Endothelial cell of umbilical vein (primary cell): Measurements from ENCODE around the gene GPR180. TPM values are rescaled to one million over a fixed set of nuclear protein-coding genes. Genes with fewer than 3 reads are reported as not detected.

ENCODE experiments used
- BruUV-seq: library from RNA; stranded (reverse); fragments of 400-500 nt; replicated peaks from 2 replicates; lab custom pipeline; 2021; lab: Mats Ljungman, UMichigan
- CTCF ChIA-PET: fragments of 300-600, 350-600 bp; sonication (Branson Sonifier 250); formaldehyde crosslinking; loops from one replicate; lab custom pipeline; 2021; ENCODE audit warnings: antibody characterized with exemption, inconsistent platforms; lab: Charles Lee
- POLR2A ChIA-PET: fragments of 300-600, 350-600 bp; sonication (Branson Sonifier 250); formaldehyde crosslinking; loops from one replicate; lab custom pipeline; 2021; ENCODE audit warnings: antibody characterized with exemption, inconsistent platforms; lab: Charles Lee
- DNase-seq: peaks from one replicate; pipeline ENCODE4 v3.0.0-alpha.2; 2011; ENCODE audit warnings: low read depth, low spot score
- FAIRE-seq: peaks from 2 replicates; lab custom pipeline; 2011; peaks lifted over from hg19 to GRCh38; lab: Jason Lieb, UNC
- H2AFZ ChIP-seq: 2 replicates; pipeline ENCODE4 v1.6.0; 2012; ENCODE audit warnings: low read depth, low read length, control low read depth, inconsistent platforms
- H3K27ac ChIP-seq: 2 replicates; pipeline ENCODE4 v1.5.1; 2011; ENCODE audit warnings: low read depth, mild to moderate bottlenecking, control low read depth, low read length, moderate library complexity; ENCODE audit not compliant: insufficient read depth
- H3K27me3 ChIP-seq, 2 experiments: 2 replicates each; pipeline versions ENCODE4 v1.6.0 to v1.6.1; 2011; ENCODE audit warnings: low read length in 2 of 2, mixed read lengths in 1 of 2; ENCODE audit not compliant: control insufficient read depth in 2 of 2, insufficient read depth in 2 of 2
- H3K36me3 ChIP-seq, 2 experiments: 2 replicates in 1 of 2; 3 replicates in 1 of 2; pipeline ENCODE4 v1.5.1; 2011; ENCODE audit warnings: low read length in 2 of 2, mild to moderate bottlenecking in 1 of 2, moderate library complexity in 1 of 2; ENCODE audit not compliant: control insufficient read depth in 2 of 2, insufficient read depth in 2 of 2; ENCODE audit errors: extremely low read depth in 1 of 2
- H3K4me1 ChIP-seq: 3 replicates; pipeline ENCODE4 v1.5.1; 2011; ENCODE audit warnings: mild to moderate bottlenecking, low read length; ENCODE audit not compliant: control insufficient read depth, insufficient read depth; ENCODE audit errors: extremely low read depth
- H3K4me2 ChIP-seq: 2 replicates; pipeline ENCODE4 v1.6.1; 2011; ENCODE audit warnings: low read length, control low read depth, mixed read lengths; ENCODE audit not compliant: insufficient read depth
- H3K4me3 ChIP-seq, 3 experiments: fragments of 200-600 bp in 1 of 3; sonication (generic), shearing (Covaris generic) in 1 of 3; replicated peaks in 1 of 3; 2 replicates each; pipeline ENCODE4 v1.5.1; 2011 to 2016; ENCODE audit warnings: control low read depth in 3 of 3, low read length in 3 of 3, mild to moderate bottlenecking in 2 of 3, inconsistent platforms in 1 of 3, low read depth in 1 of 3, moderate library complexity in 1 of 3; ENCODE audit not compliant: insufficient read depth in 1 of 3
- H3K79me2 ChIP-seq: 2 replicates; pipeline ENCODE4 v1.6.0; 2012; ENCODE audit warnings: low read length, inconsistent platforms; ENCODE audit not compliant: control insufficient read depth, insufficient read depth
- H3K9ac ChIP-seq: replicated peaks from 2 replicates; pipeline ENCODE3; 2011; ENCODE audit warnings: low read length, control low read depth; ENCODE audit not compliant: insufficient read depth; ENCODE audit errors: extremely low read depth
- H3K9me1 ChIP-seq: replicated peaks from 3 replicates; pipeline ENCODE4 v1.6.0; 2011; ENCODE audit warnings: mild to moderate bottlenecking, low read length; ENCODE audit not compliant: control insufficient read depth, insufficient read depth; ENCODE audit errors: extremely low read depth
- H3K9me3 ChIP-seq: replicated peaks from 2 replicates; pipeline ENCODE4 v1.5.1; 2012; ENCODE audit warnings: low read length, inconsistent platforms; ENCODE audit not compliant: control insufficient read depth, insufficient read depth
- H4K20me1 ChIP-seq: replicated peaks from 2 replicates; pipeline ENCODE3; 2011; ENCODE audit warnings: mild to moderate bottlenecking, low read length; ENCODE audit not compliant: control insufficient read depth, insufficient read depth; ENCODE audit errors: extremely low read depth
- EZH2 ChIP-seq: IDR thresholded peaks from 2 replicates; pipeline ENCODE4 v1.6.1; 2012; ENCODE audit warnings: borderline replicate concordance, low read depth, mild to moderate bottlenecking, moderate library complexity, low read length, inconsistent platforms; ENCODE audit not compliant: severe bottlenecking
- FOS ChIP-seq: IDR thresholded peaks from 2 replicates; pipeline ENCODE4 v1.6.1; 2011; ENCODE audit warnings: mild to moderate bottlenecking, low read length, moderate library complexity, borderline replicate concordance; ENCODE audit not compliant: insufficient read depth
- GATA2 ChIP-seq: IDR thresholded peaks from 2 replicates; pipeline ENCODE4 v1.7.0; 2011; ENCODE audit warnings: low read depth, mild to moderate bottlenecking, moderate library complexity, mixed read lengths, low read length; ENCODE audit not compliant: insufficient read length, insufficient read depth
- JUN ChIP-seq: IDR thresholded peaks from 2 replicates; pipeline ENCODE4 v1.6.1; 2011; ENCODE audit warnings: borderline replicate concordance, low read depth; ENCODE audit not compliant: insufficient read length, insufficient read depth
- MYC ChIP-seq: IDR thresholded peaks from one replicate; pipeline ENCODE4 v1.6.1; 2011; ENCODE audit warnings: mild to moderate bottlenecking, low read depth, low read length
- POLR2A ChIP-seq: IDR thresholded peaks from 2 replicates; pipeline ENCODE4 v1.6.1; 2012; ENCODE audit warnings: low read depth, mild to moderate bottlenecking, control low read depth, low read length
- POLR2AphosphoS5 ChIP-seq: IDR thresholded peaks from 2 replicates; pipeline ENCODE4 v1.6.1; 2012; ENCODE audit warnings: low read depth, mild to moderate bottlenecking, control low read depth, low read length, moderate library complexity; ENCODE audit not compliant: insufficient read depth
- dilution Hi-C: fragments of 300-500 bp; cut with MboI; formaldehyde crosslinking; loops from one replicate; pipeline ENCODE4 v1.15.0; 2019; ENCODE audit warnings: low sequenced_read_pairs; ENCODE audit not compliant: extremely low pct_ligation_motif_present
- intact Hi-C: fragments of 100-400 bp; cut with micrococcal nuclease; formaldehyde crosslinking; loops from one replicate; pipeline ENCODE4 v1.10.0; 2022
- polyA plus RNA-seq, 4 experiments: library from polyadenylated mRNA; depleted of rRNA in 3 of 4; stranded (reverse) in 3 of 4; unstranded in 1 of 4; fragments of >200 nt; gene quantifications; 2 replicates each; pipeline versions ENCODE4 v1.2.1 to v1.2.3, GENCODE V29; 2011 to 2012; ENCODE audit warnings: missing spikeins in 1 of 4
- total RNA-seq: library from RNA; stranded (reverse); gene quantifications from 2 replicates; pipeline ENCODE4 v1.2.3, GENCODE V29; 2021
- TF ChIP-seq, protein P1 (sequence below), 2 donors: IDR thresholded peaks; 1 replicate in 1 of 2; 2 replicates in 1 of 2; pipeline ENCODE4 v1.5.1; 2011; ENCODE audit warnings: low read length in 2 of 2, mild to moderate bottlenecking in 2 of 2, moderate library complexity in 2 of 2, control low read depth in 1 of 2, inconsistent platforms in 1 of 2, low read depth in 1 of 2; ENCODE audit not compliant: insufficient read depth in 1 of 2; ENCODE audit errors: extremely low read depth in 1 of 2
- TF ChIP-seq, protein P2 (sequence below): IDR thresholded peaks from 2 replicates; pipeline ENCODE4 v1.6.1; 2011; ENCODE audit not compliant: insufficient read depth, insufficient read length

GPR180 gene
- total and polyA plus RNA-seq, 2 donors (not counting 3 experiments of a cell fraction or from before 2014, with no cell fraction given) = 3.1 to 8.3 TPM

DNA sequence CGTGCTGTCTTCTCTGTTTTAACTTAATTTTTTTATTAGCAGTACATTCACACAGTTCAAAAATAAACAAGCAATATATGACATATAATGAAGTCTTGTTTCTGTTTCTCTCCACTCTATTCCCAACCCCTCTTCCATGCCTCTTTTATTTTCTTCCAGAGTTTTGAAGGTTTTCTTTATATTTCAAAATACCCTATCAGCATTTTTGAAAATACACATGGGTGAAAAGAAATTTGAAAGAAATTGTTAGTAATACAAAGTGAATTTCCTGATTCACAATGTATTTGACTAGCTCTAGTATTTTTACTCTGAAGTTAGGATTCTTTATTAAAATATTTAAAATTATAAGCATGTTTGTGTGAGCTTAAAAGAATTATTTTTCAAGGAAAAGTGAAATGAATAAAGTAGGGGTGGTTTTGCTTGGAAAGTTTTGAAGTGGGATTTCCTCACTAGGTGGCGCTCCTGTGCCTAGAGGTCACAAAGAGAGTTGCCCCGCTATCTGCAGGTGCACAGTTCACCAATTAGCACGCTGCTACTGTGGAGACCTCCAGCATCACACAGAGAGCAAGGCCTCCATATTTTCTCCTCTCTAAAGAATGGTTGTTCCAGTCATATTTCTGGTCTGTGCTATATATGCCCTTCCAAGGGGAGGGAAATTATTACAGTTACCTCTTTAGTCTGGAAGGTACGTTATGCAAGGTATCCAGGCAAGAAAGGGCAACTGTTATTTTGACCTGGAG, 73.1 kb downstream of the GPR180 start:
- peak; percentile 49 for DNase-seq
- Histone ChIP-seq H3K36me3 (no peaks in the 10 kb centered on the region), H4K20me1 (no peaks in the 10 kb centered on the region), H3K79me2 (no peaks in the 10 kb centered on the region), H3K9ac (no peak overlapping the region), H2AFZ (no peak overlapping the region), H3K4me3 (no peak overlapping the region), H3K4me1 (no peaks in the 10 kb centered on the region), H3K9me3 (no peaks in the 10 kb centered on the region), H3K27ac (no peak overlapping the region), H3K27me3 (peaks cover 6 to 26% of the 10 kb centered on the region in 2 experiments), H3K4me2 (no peak overlapping the region), H3K9me1 (no peaks in the 10 kb centered on the region)
- peak; percentile 74 for FAIRE-seq
- TF ChIP-seq, protein P1, sequence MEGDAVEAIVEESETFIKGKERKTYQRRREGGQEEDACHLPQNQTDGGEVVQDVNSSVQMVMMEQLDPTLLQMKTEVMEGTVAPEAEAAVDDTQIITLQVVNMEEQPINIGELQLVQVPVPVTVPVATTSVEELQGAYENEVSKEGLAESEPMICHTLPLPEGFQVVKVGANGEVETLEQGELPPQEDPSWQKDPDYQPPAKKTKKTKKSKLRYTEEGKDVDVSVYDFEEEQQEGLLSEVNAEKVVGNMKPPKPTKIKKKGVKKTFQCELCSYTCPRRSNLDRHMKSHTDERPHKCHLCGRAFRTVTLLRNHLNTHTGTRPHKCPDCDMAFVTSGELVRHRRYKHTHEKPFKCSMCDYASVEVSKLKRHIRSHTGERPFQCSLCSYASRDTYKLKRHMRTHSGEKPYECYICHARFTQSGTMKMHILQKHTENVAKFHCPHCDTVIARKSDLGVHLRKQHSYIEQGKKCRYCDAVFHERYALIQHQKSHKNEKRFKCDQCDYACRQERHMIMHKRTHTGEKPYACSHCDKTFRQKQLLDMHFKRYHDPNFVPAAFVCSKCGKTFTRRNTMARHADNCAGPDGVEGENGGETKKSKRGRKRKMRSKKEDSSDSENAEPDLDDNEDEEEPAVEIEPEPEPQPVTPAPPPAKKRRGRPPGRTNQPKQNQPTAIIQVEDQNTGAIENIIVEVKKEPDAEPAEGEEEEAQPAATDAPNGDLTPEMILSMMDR (IDR thresholded peaks at IDR 0.05; ENCODE audit: extremely low read depth in 1 of 2, insufficient read depth in 1 of 2, low read depth in 1 of 2, low read length in 2 of 2) = peak; percentile 60 to 78
- no peak for TF ChIP-seq MYC
- POLR2A ChIA-PET = no interaction called here
- no TSS peak for BruUV-seq
- intact Hi-C loops = loop anchor here (1.0 to 2.0 kb wide), 3 partner anchors 36 to 804 kb away; no protein-coding TSS in a partner anchor
- CTCF ChIA-PET = interaction anchor here (0.6 to 5.4 kb wide), 23 partner anchors 10 to 890 kb away, joined by 3 to 95 read pairs (median 3); no protein-coding TSS in a partner anchor
- dilution Hi-C loops = no loop called here

DNA sequence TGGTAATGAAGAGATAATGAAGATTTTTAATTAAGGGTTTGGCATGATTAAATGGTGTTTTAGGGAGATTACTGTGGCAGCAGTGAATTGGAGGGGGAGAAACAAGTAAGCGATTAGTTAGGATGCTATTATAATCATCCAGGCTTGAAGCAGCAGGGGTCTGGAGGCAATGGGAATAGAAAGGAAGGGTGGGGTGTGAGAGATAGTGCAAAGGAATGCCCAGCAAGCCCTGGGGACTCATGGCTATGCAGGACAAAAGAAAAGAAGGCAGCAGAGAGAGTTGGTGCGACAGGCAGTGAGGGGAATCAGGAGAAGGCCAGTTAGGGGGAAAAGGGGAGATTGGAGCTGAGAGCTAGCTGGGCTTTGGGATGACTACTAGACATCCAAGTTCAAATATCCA, 76.1 kb downstream of the GPR180 start:
- dilution Hi-C loops = no loop called here
- no TSS peak for BruUV-seq
- FAIRE-seq = no peak
- ChIA-PET CTCF (interaction anchor here (1.9 to 2.7 kb wide), 2 partner anchors 58 to 478 kb away, joined by 4 to 10 read pairs; no protein-coding TSS in a partner anchor), POLR2A (no interaction called here)
- DNase-seq = no peak
- H3K9me3 ChIP-seq = no peaks in the 10 kb centered on the region
- no peaks in the 10 kb centered on the region for H3K36me3 ChIP-seq
- no peaks in the 10 kb centered on the region for H3K79me2 ChIP-seq
- H3K9ac ChIP-seq = no peak overlapping the region
- no peaks in the 10 kb centered on the region for H4K20me1 ChIP-seq
- H3K9me1 ChIP-seq = no peaks in the 10 kb centered on the region
- H3K4me2 ChIP-seq = no peak overlapping the region
- H2AFZ ChIP-seq = no peak overlapping the region
- intact Hi-C loops = no loop called here
- no peak overlapping the region for H3K4me3 ChIP-seq
- peaks cover 10 to 32% of the 10 kb centered on the region in 2 experiments for H3K27me3 ChIP-seq
- no peak overlapping the region for H3K27ac ChIP-seq
- TF ChIP-seq POLR2AphosphoS5 (no peak), FOS (no peak), JUN (no peak), MYC (no peak), GATA2 (no peak), POLR2A (no peak), EZH2 (no peak)
- TF ChIP-seq, protein P1 (IDR thresholded peaks at IDR 0.05; ENCODE audit: extremely low read depth in 1 of 2, insufficient read depth in 1 of 2, low read depth in 1 of 2, low read length in 2 of 2) = no peak
- TF ChIP-seq, protein P2, sequence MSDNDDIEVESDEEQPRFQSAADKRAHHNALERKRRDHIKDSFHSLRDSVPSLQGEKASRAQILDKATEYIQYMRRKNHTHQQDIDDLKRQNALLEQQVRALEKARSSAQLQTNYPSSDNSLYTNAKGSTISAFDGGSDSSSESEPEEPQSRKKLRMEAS = no peak
- H3K4me1 ChIP-seq = no peaks in the 10 kb centered on the region
